B cell (primary cell): ENCODE measurements around the gene AGBL3. TPM values are rescaled to one million over a fixed set of nuclear protein-coding genes. Genes with fewer than 3 reads are reported as not detected.

Source experiments
- ATAC-seq: fragments of 200-7000 bp; cut with Tn5 transposase; one replicate; pipeline ENCODE4 v1.10.0; 2021; ENCODE audit warnings: low read depth, mild to moderate bottlenecking, moderate number of reproducible peaks, moderate library complexity
- CTCF ChIA-PET: fragments of 350-600 bp; sonication (Branson Sonifier 250); formaldehyde crosslinking; loops from one replicate; lab custom pipeline; 2021; ENCODE audit warnings: antibody characterized with exemption, inconsistent platforms; lab: Charles Lee
- POLR2A ChIA-PET: fragments of 350-600 bp; sonication (Branson Sonifier 250); formaldehyde crosslinking; loops from one replicate; lab custom pipeline; 2021; ENCODE audit warnings: antibody characterized with exemption; lab: Charles Lee
- DNase-seq: peaks from one replicate; pipeline ENCODE4 v3.0.0; 2013
- H2AFZ ChIP-seq: 2 replicates; pipeline ENCODE4 v1.6.1; 2012; ENCODE audit warnings: mild to moderate bottlenecking, low read depth, low read length; ENCODE audit not compliant: insufficient read depth, poor library complexity, severe bottlenecking
- H3K27ac ChIP-seq, 2 donors: 1 replicate in 1 of 2; 2 replicates in 1 of 2; pipeline ENCODE4 v1.5.1; 2012 to 2013; ENCODE audit warnings: low read length in 2 of 2, mild to moderate bottlenecking in 2 of 2, moderate library complexity in 1 of 2
- H3K27me3 ChIP-seq, 4 experiments: fragments of 200-600 bp in 1 of 4; sonication (generic) in 1 of 4; replicated peaks in 1 of 4; 1 replicate in 2 of 4; 2 replicates in 2 of 4; pipeline versions ENCODE4 v1.6.1 to v1.7.0; 2013 to 2016; ENCODE audit warnings: low read length in 3 of 4, mild to moderate bottlenecking in 2 of 4, mixed read lengths in 1 of 4, moderate library complexity in 1 of 4; ENCODE audit not compliant: insufficient read depth in 4 of 4, control insufficient read depth in 3 of 4; ENCODE audit errors: control extremely low read depth in 1 of 4
- H3K36me3 ChIP-seq, 2 experiments: replicated peaks in 1 of 2; 1 replicate in 1 of 2; 2 replicates in 1 of 2; pipeline versions ENCODE4 v1.6.1 to v1.7.1; 2013; ENCODE audit warnings: low read length in 1 of 2; ENCODE audit not compliant: insufficient read depth in 2 of 2, control insufficient read depth in 1 of 2; ENCODE audit errors: control extremely low read depth in 1 of 2, extremely low read depth in 1 of 2
- H3K4me1 ChIP-seq, 2 donors: fragments of 200-600 bp in 1 of 2; sonication (generic) in 1 of 2; 1 replicate in 1 of 2; 2 replicates in 1 of 2; pipeline versions ENCODE4 v1.5.1 to v1.6.1; 2013 to 2017; ENCODE audit warnings: low read length in 2 of 2; ENCODE audit not compliant: control insufficient read depth in 2 of 2, insufficient read depth in 2 of 2
- H3K4me2 ChIP-seq: replicated peaks from 2 replicates; pipeline ENCODE3; 2012; ENCODE audit warnings: mild to moderate bottlenecking, low read depth, low read length; ENCODE audit not compliant: poor library complexity, severe bottlenecking
- H3K4me3 ChIP-seq, 5 experiments: fragments of 200-600 bp in 1 of 5; sonication (generic) in 1 of 5; 1 replicate in 3 of 5; 2 replicates in 2 of 5; pipeline versions ENCODE4 v1.5.1 to v1.7.0; 2011 to 2016; ENCODE audit warnings: low read length in 4 of 5, mild to moderate bottlenecking in 4 of 5, low read depth in 2 of 5, control low read depth in 1 of 5, moderate library complexity in 1 of 5; ENCODE audit not compliant: insufficient read depth in 1 of 5; ENCODE audit errors: control extremely low read depth in 1 of 5, extremely low read depth in 1 of 5
- H3K79me2 ChIP-seq: fragments of 200-600 bp; sonication (generic); one replicate; pipeline ENCODE4 v1.6.0; 2016; ENCODE audit warnings: low read length; ENCODE audit not compliant: control insufficient read depth, insufficient read depth
- H3K9ac ChIP-seq: fragments of 200-600 bp; sonication (generic); 2 replicates; pipeline ENCODE4 v1.6.1; 2017; ENCODE audit warnings: mild to moderate bottlenecking, low read length, moderate library complexity
- H3K9me3 ChIP-seq, 3 donors: one replicate each; pipeline versions ENCODE4 v1.6.1 to v1.7.1; 2013; ENCODE audit warnings: low read length in 2 of 3; ENCODE audit not compliant: control insufficient read depth in 2 of 3, insufficient read depth in 1 of 3; ENCODE audit errors: control extremely low read depth in 1 of 3
- H4K20me1 ChIP-seq: 2 replicates; pipeline ENCODE4 v1.6.0; 2012; ENCODE audit warnings: mild to moderate bottlenecking, low read length; ENCODE audit not compliant: insufficient read depth, control insufficient read depth, poor library complexity, severe bottlenecking
- H3K27ac Mint-ChIP-seq: one replicate; pipeline ENCODE4 v1.8.0; 2021; ENCODE audit warnings: mixed read lengths
- H3K27me3 Mint-ChIP-seq: one replicate; pipeline ENCODE4 v1.8.0; 2021; ENCODE audit warnings: mixed read lengths
- H3K4me1 Mint-ChIP-seq: one replicate; pipeline ENCODE4 v1.8.0; 2021; ENCODE audit warnings: mixed read lengths
- H3K4me3 Mint-ChIP-seq: one replicate; pipeline ENCODE4 v1.8.0; 2021; ENCODE audit warnings: mixed read lengths
- H3K9me3 Mint-ChIP-seq: one replicate; pipeline ENCODE4 v1.8.0; 2022; ENCODE audit warnings: mixed read lengths; ENCODE audit not compliant: insufficient read depth
- EZH2 ChIP-seq: IDR thresholded peaks from 2 replicates; pipeline ENCODE4 v1.6.1; 2012; ENCODE audit warnings: borderline replicate concordance, low read depth, mild to moderate bottlenecking, moderate library complexity, low read length; ENCODE audit not compliant: insufficient read depth, poor library complexity, severe bottlenecking
- WGBS: methylation state at CpG from one replicate; pipeline ENCODE4 v1.1.5; 2013; ENCODE audit warnings: missing lambda C conversion rate; ENCODE audit not compliant: insufficient coverage; 5-methylcytosine and 5-hydroxymethylcytosine counted together
- intact Hi-C: fragments of 100-400 bp; cut with micrococcal nuclease; formaldehyde crosslinking; loops from one replicate; pipeline ENCODE4 v1.10.0; 2022
- polyA plus RNA-seq: library from polyadenylated mRNA; depleted of rRNA; stranded (reverse); fragments of >200 nt; gene quantifications from 2 replicates; pipeline ENCODE4 v1.2.3, GENCODE V29; 2012
- total RNA-seq, 2 donors: library from RNA; stranded (reverse); fragments of 120-200 nt in 1 of 2; gene quantifications; 1 replicate in 1 of 2; 2 replicates in 1 of 2; pipeline versions ENCODE4 v1.2.3 to v1.2.4, GENCODE V29; 2013 to 2022
- TF ChIP-seq, protein P1 (sequence below): fragments of 200-600 bp; IDR thresholded peaks from one replicate; pipeline ENCODE4 v1.8.0; 2022; ENCODE audit warnings: antibody characterized with exemption, mild to moderate bottlenecking

The AGBL3 gene
- total and polyA plus RNA-seq, 2 donors (not counting 1 experiment from before 2014, with no cell fraction given), result 0.51 to 10.9 TPM

DNA sequence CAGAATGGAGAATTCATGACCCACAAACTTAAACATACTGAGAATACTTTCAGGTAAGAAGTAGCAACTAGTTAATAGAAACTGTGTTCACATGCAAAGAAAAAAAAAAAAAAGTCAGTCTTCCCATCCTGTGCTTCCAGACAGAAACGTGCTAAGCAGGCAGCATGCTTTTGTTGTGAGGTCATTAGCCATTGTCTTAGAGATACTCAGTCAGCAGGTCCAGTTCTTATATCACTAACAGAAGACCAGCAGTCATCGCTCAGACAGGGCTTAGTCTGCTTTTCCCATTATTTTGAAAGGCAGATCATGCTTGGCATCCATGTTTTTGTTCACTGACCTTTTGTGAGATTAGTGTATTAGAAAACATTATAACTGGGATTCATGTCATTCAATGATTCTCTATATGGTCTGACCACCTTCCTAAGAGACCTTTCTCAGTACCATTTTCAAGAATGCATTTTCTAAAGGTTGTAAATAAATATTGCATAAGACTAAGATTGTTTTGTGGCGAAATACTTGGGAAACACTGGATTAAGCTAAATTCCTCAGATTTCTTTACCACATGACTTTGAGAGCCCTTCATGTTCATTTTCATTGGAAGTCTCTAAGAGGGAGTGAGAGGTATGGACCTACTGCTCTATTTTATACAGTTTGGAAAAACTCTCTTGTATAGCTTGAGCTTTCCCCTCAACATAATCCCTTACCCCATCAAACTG is 45.0 kb upstream of the AGBL3 start:
- ChIA-PET CTCF (interaction anchor here (0.6 to 1.8 kb wide), 4 partner anchors 121 to 483 kb away, joined by 3 to 8 read pairs (median 3); no protein-coding TSS in a partner anchor), POLR2A (no interaction called here)
- Mint-ChIP-seq H3K9me3 (no peaks in the 10 kb centered on the region), H3K4me1 (no peaks in the 10 kb centered on the region), H3K27me3 (peaks cover 3% of the 10 kb centered on the region), H3K4me3 (no peak overlapping the region), H3K27ac (no peak overlapping the region)
- Histone ChIP-seq H3K4me3 (no peak overlapping the region), H3K27ac (no peak overlapping the region), H4K20me1 (no peaks in the 10 kb centered on the region), H2AFZ (no peak overlapping the region), H3K9me3 (no peaks in the 10 kb centered on the region), H3K36me3 (no peaks in the 10 kb centered on the region), H3K27me3 (no peaks in the 10 kb centered on the region), H3K79me2 (no peaks in the 10 kb centered on the region), H3K4me1 (no peaks in the 10 kb centered on the region), H3K4me2 (no peak overlapping the region), H3K9ac (no peak overlapping the region)
- no peak for TF ChIP-seq EZH2
- TF ChIP-seq, protein P1, sequence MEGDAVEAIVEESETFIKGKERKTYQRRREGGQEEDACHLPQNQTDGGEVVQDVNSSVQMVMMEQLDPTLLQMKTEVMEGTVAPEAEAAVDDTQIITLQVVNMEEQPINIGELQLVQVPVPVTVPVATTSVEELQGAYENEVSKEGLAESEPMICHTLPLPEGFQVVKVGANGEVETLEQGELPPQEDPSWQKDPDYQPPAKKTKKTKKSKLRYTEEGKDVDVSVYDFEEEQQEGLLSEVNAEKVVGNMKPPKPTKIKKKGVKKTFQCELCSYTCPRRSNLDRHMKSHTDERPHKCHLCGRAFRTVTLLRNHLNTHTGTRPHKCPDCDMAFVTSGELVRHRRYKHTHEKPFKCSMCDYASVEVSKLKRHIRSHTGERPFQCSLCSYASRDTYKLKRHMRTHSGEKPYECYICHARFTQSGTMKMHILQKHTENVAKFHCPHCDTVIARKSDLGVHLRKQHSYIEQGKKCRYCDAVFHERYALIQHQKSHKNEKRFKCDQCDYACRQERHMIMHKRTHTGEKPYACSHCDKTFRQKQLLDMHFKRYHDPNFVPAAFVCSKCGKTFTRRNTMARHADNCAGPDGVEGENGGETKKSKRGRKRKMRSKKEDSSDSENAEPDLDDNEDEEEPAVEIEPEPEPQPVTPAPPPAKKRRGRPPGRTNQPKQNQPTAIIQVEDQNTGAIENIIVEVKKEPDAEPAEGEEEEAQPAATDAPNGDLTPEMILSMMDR, result no peak
- intact Hi-C loops, result no loop called here
- DNase-seq (no peak), ATAC-seq (no peak)
- no CpG with 5 or more reads among the region's 3 CpGs for WGBS

DNA sequence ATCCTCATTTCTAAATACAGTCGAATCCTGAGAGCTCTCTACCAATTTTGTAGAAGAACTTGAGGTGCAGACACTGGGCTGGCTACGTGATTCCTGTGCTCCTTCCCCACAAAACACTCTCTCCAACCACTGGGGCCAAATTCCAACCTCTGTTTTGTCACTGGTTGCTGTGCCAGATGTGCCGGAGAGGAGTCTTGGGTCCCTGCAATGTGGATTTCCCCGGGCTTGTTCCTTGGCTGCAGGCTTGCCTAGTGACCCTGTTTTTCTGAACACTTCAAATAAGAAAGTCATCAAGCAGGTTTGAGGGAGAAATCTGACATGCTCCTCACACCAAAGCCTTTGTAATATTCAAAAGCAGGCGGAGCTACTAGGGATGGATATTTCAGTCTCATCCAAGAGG is 44.4 kb upstream of the AGBL3 start:
- Histone ChIP-seq H3K4me1 (no peaks in the 10 kb centered on the region), H2AFZ (no peak overlapping the region), H3K4me3 (no peak overlapping the region), H3K79me2 (no peaks in the 10 kb centered on the region), H3K36me3 (no peaks in the 10 kb centered on the region), H3K27ac (no peak overlapping the region), H3K27me3 (no peaks in the 10 kb centered on the region), H4K20me1 (no peaks in the 10 kb centered on the region), H3K4me2 (no peak overlapping the region), H3K9me3 (no peaks in the 10 kb centered on the region), H3K9ac (no peak overlapping the region)
- H3K9me3 Mint-ChIP-seq, result no peaks in the 10 kb centered on the region
- H3K4me1 Mint-ChIP-seq, result no peaks in the 10 kb centered on the region
- no peak for DNase-seq
- 92% methylated on average over 4 of the region's 5 CpGs for WGBS
- intact Hi-C loops, result no loop called here
- ChIA-PET POLR2A (no interaction called here), CTCF (interaction anchor here (0.6 to 4.0 kb wide), 5 partner anchors 44 to 337 kb away, joined by 3 to 59 read pairs (median 5); partner anchors contain the start of gene AGBL3)
- ATAC-seq, result no peak
- TF ChIP-seq EZH2, result no peak
- TF ChIP-seq, protein P1, result no peak
- H3K4me3 Mint-ChIP-seq, result no peak overlapping the region
- H3K27me3 Mint-ChIP-seq, result peaks cover 3% of the 10 kb centered on the region
- no peak overlapping the region for H3K27ac Mint-ChIP-seq
